ENCODE measurements around the gene GPR183.

Gene GPR183

DNA sequence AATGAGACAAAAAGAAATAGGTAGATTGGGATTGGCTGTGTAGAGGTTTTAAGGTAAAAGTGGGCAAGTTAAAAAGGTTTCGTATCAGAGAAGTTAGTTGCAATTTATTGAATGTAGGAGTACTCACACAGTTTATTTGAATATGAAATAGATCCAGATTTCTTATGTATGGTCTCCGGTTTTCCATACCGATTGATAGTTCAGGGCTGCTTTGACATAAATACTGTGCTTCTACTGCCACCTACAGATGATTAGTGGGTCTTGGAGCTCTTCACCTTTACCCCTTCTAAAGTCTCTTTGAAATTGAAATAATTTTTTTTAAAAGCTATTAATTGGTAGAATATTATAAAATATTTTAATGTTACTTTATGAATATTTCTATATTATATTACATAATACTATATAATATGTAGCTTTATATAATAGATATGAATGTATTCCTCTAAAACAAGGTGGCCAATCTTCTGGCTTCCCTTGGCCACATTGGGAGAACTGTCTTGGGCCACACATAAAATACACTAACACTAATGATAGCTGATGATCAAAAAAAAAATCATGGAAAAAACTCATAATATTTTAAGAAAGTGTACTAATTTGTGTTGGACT, 41.3 kb downstream of the GPR183 start:
- Histone ChIP-seq H3K9me3 (ENCODE audit: insufficient read depth, low read length) (no peaks in the 10 kb centered on the region), H3K27me3 (ENCODE audit: low read length) (no peaks in the 10 kb centered on the region), H3K27ac (ENCODE audit: low read depth, low read length) (no peak overlapping the region), H3K4me2 (ENCODE audit: low read depth, low read length, poor library complexity, severe bottlenecking) (no peak overlapping the region), H3K79me2 (ENCODE audit: insufficient read depth, low read length) (no peaks in the 10 kb centered on the region), H3K4me3 (ENCODE audit: insufficient read depth, low read length, poor library complexity, severe bottlenecking) (no peak overlapping the region), H3K36me3 (ENCODE audit: low read length) (no peaks in the 10 kb centered on the region), H2AFZ (ENCODE audit: low read depth, low read length, severe bottlenecking) (no peak overlapping the region), H4K20me1 (ENCODE audit: low read depth, low read length) (0 out of 2 replicates have a peak, but pooled peaks cover 3% of the 10 kb centered on the region), H3K9me2 (replicated peaks; ENCODE audit: insufficient read depth, low read length) (no peaks in the 10 kb centered on the region), H3K9ac (ENCODE audit: low read length) (no peak overlapping the region), H3F3A (ENCODE audit: insufficient read depth) (peaks cover 10% of the 10 kb centered on the region)
- TF ChIP-seq, protein P1, sequence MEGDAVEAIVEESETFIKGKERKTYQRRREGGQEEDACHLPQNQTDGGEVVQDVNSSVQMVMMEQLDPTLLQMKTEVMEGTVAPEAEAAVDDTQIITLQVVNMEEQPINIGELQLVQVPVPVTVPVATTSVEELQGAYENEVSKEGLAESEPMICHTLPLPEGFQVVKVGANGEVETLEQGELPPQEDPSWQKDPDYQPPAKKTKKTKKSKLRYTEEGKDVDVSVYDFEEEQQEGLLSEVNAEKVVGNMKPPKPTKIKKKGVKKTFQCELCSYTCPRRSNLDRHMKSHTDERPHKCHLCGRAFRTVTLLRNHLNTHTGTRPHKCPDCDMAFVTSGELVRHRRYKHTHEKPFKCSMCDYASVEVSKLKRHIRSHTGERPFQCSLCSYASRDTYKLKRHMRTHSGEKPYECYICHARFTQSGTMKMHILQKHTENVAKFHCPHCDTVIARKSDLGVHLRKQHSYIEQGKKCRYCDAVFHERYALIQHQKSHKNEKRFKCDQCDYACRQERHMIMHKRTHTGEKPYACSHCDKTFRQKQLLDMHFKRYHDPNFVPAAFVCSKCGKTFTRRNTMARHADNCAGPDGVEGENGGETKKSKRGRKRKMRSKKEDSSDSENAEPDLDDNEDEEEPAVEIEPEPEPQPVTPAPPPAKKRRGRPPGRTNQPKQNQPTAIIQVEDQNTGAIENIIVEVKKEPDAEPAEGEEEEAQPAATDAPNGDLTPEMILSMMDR (IDR thresholded peaks at IDR 0.05; ENCODE audit: insufficient read depth, low read length, poor library complexity, severe bottlenecking): peak; percentile 42
- TF ChIP-seq EZH2phosphoT487 (conservative IDR thresholded peaks at IDR 0.05; ENCODE audit: low read length): no peak

GRCh38 chr13:99265162-99265800, 41.9 kb downstream of the GPR183 start:
- H3F3A ChIP-seq (ENCODE audit: insufficient read depth): peaks cover 10% of the 10 kb centered on the region
- H3K27me3 ChIP-seq (ENCODE audit: low read length): no peaks in the 10 kb centered on the region
- H3K9me3 ChIP-seq (ENCODE audit: insufficient read depth, low read length): no peaks in the 10 kb centered on the region
- no peaks in the 10 kb centered on the region for H3K9me2 ChIP-seq (replicated peaks; ENCODE audit: insufficient read depth, low read length)
- H3K4me2 ChIP-seq (ENCODE audit: low read depth, low read length, poor library complexity, severe bottlenecking): no peak overlapping the region
- no peak overlapping the region for H3K4me3 ChIP-seq (ENCODE audit: insufficient read depth, low read length, poor library complexity, severe bottlenecking)
- no peak overlapping the region for H3K9ac ChIP-seq (ENCODE audit: low read length)
- no peak overlapping the region for H3K27ac ChIP-seq (ENCODE audit: low read depth, low read length)
- no peaks in the 10 kb centered on the region for H3K79me2 ChIP-seq (ENCODE audit: insufficient read depth, low read length)
- TF ChIP-seq, protein P1 (IDR thresholded peaks at IDR 0.05; ENCODE audit: insufficient read depth, low read length, poor library complexity, severe bottlenecking): no peak
- no peak for TF ChIP-seq EZH2phosphoT487 (conservative IDR thresholded peaks at IDR 0.05; ENCODE audit: low read length)
- H4K20me1 ChIP-seq (ENCODE audit: low read depth, low read length): 0 out of 2 replicates have a peak, but pooled peaks cover 3% of the 10 kb centered on the region
- H2AFZ ChIP-seq (ENCODE audit: low read depth, low read length, severe bottlenecking): no peak overlapping the region
- H3K36me3 ChIP-seq (ENCODE audit: low read length): no peaks in the 10 kb centered on the region

DNA sequence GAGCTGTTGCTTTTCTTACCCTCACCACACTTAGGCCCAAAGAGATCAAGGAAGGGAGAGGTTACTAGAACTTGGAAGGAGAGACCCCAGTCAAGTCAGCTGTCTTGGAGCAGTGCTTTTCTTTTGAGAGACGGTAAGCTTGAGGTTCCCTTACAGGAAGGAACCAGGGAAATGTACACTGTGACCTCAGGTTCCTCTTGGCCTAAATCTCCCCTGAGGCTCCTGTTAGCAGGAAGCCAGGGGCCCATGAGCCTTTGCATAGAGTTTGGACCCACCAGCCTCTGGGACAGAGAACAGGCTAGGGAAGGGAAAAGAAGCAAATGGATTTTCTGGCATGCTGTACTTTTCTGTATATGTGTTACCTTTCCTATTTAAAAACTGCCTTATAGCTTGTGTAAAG, 43.1 kb downstream of the GPR183 start:
- Histone ChIP-seq H3K9ac (ENCODE audit: low read length) (no peak overlapping the region), H3K27me3 (ENCODE audit: low read length) (no peaks in the 10 kb centered on the region), H3K27ac (ENCODE audit: low read depth, low read length) (no peak overlapping the region), H3K9me3 (ENCODE audit: insufficient read depth, low read length) (no peaks in the 10 kb centered on the region), H3K9me2 (replicated peaks; ENCODE audit: insufficient read depth, low read length) (no peaks in the 10 kb centered on the region), H3K36me3 (ENCODE audit: low read length) (0 out of 2 replicates have a peak, but pooled peaks cover 4% of the 10 kb centered on the region), H3K4me3 (ENCODE audit: insufficient read depth, low read length, poor library complexity, severe bottlenecking) (no peak overlapping the region), H3K4me2 (ENCODE audit: low read depth, low read length, poor library complexity, severe bottlenecking) (no peak overlapping the region), H3K79me2 (ENCODE audit: insufficient read depth, low read length) (no peaks in the 10 kb centered on the region), H3F3A (ENCODE audit: insufficient read depth) (peaks cover 15% of the 10 kb centered on the region), H4K20me1 (ENCODE audit: low read depth, low read length) (0 out of 2 replicates have a peak, but pooled peaks cover 3% of the 10 kb centered on the region), H2AFZ (ENCODE audit: low read depth, low read length, severe bottlenecking) (no peak overlapping the region)
- TF ChIP-seq, protein P1 (IDR thresholded peaks at IDR 0.05; ENCODE audit: insufficient read depth, low read length, poor library complexity, severe bottlenecking): no peak
- TF ChIP-seq EZH2phosphoT487 (conservative IDR thresholded peaks at IDR 0.05; ENCODE audit: low read length): no peak
